C1 segment of cervical spinal cord (tissue), 14 donors: ENCODE measurements around the gene CCDC195.

Experiments
- DNase-seq, 14 donors: peaks; one replicate each; lab custom pipeline; 2025; lab: John Stamatoyannopoulos, UW

The CCDC195 gene, protein sequence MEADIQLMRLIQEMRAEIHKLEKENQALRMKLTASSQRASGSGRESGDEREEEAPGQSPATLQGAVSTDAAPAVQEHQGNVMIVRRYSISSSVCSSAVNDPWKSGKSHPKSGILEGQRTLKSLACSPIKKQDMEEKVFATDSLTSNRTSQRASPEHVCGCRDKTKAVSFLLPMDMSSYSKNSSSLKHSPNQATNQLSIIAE

DNA sequence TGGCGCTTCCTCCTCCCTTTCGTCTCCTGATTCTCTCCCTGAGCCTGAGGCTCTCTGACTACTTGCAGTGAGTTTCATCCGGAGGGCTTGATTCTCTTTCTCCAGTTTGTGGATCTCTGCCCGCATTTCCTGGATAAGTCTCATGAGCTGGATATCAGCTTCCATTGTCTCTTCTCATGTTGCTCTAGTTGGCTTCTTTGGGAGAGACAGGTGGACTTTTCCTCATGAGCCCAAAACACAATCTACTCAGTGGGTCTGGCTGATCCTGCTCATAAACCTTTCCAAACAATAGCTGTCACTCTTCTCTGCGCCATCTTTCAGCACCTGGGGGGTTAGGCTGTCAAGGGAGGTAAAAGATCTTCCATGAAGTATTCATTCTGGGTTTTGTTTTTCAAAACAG is at the start of gene CCDC195:
CCDC195 (minus strand) TSS at position 165 of the 400 bp plus-strand sequence; CDS start at position 165, 0 bp downstream.
- no peak for DNase-seq

DNA sequence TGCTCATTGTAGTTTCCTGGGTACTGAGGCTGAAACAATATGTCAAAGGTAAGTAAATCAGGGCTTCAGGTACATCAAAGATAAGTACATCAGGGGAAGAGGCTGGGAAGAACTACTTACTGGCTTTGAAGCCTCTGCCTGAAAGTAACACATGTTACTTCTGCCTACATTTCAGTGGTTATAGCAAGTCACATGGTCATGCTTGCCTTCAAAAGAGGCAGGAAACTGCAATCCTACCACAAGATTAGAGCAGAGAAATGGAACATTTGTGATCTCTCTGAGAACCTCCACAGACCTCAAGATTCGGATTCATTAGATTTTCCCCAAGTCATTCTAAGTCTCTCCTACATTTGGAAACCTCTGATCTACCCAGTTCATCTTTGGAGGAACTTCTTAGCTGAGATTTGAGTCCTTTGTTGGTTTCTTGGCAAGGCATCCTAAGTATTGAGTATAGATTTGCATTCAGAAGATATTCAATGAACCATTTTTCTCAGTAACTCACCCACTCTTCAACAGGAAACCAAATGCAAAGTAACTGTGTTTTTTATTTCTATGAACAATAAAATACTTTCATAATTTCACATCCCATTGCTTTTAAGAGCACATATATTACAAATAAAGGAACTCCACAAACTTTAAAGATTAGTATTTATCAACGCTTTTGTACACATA is 48.5 kb upstream of the CCDC195 start:
- DNase-seq: no peak

DNA sequence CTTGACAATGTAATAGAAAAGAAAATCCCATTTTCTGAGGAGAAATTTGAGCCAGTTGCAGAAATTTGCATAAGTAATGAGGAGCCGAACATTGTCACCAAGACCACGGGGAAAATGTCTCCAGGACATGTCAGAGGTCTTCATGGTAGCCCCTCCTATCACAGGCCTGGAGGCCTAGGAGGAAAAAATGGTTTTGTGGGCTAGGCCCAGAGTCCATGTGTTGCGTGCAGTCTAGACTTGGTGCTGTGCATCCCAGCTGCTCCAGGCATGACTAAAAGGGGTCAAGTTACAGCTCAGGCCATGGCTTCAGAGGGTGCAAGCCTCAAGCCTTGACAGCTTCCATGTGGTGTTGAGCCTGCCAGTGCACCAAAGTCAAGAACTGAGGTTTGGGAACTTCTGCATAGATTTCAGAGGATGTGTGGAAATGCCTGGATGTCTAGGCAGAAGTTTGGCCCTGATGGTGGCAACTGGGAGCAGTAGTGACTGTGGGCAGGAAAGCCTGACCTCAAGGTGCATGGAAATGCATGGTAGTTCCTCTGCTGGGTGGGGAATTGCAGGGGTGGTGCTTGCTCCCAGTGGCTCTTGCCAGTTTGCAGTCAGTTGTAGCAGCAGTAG is 41.9 kb upstream of the CCDC195 start:
- no peak for DNase-seq

DNA sequence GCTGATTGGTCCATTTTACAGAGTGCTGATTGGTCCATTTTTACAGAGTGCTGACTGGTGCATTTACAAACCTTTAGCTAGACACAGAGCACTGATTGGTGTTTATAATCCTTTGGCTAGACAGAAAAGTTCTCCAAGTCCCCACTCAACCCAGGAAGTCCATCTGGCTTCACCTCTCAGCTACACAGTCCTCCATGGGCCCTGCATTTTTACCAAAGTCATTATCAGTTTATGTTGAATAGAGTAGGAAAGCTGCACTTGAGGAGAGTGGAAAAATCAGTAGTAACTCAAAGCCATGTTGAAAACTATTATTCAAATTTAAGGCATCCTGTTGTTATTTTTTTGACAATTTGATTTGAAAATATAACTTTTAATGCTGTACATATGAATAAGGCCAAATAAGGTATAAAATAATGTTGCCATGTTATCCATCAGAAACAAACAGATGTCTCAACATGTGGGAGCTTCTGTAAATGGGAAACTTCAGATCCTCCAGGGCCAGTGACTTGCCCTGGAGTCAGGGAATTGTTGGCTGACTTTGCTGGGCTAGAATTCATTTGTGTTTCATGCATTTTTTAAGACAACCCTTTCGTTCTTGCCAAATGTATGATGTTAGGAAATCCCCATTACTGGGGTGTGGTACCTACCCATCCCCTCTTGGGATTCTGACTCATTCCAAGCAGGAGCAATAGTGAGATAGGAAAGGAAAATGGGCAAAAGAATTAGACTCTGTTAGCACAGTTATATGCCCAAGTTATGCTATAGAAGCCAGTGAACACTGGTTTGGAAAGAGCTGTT is 37.8 kb upstream of the CCDC195 start:
- DNase-seq: no peak

DNA sequence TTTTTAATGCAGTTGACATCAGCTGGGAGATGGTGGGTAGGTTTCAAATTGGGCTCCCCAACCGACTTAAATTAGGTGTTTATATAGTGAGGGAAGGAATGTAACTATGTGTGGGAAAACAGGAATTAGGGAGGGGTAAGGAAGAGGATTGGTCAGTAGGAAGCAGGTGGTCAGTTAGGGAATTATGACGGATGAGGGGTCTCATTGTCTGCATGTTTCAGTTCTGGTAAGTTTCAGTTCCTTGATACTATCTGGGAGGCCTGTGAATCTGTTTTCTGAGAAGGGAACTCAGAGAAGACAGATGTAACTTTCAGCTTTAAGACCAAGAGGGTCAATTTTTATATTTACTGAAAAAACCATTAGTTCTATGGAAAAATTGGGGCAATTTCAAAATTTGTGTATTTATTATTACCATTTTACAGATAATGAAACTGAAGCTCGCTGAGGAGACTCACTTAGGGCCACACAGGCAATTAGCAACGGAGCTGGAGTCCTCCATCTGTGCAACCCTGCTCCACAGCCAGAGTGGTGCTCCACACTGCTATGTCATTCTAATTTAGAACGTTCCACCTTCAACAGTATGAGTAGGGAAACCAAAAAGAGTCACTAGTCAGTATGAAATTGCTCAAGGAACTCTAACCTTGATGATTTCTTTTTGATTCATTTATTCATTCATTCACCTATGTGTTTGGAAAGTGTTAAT is 36.0 kb upstream of the CCDC195 start:
- DNase-seq: no peak

DNA sequence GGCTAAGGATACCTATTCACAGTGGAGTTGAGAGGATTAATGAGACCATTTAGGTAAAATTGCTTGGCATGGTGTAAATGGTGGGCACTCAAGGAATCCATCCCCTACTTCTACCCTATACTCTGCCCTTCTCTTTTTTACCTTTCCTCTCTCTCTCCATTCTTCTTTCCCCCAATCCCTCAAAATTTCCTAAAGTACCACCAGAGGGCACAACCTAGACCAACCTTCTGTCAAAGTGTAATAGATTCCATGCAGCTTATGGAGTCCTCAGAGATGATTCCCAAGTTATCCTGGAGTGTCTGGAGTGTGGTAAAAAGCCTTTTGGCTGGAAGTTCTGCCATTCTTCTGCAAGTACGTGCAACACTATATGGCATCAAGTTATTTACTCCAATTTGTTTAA is 33.0 kb upstream of the CCDC195 start:
- no peak for DNase-seq

DNA sequence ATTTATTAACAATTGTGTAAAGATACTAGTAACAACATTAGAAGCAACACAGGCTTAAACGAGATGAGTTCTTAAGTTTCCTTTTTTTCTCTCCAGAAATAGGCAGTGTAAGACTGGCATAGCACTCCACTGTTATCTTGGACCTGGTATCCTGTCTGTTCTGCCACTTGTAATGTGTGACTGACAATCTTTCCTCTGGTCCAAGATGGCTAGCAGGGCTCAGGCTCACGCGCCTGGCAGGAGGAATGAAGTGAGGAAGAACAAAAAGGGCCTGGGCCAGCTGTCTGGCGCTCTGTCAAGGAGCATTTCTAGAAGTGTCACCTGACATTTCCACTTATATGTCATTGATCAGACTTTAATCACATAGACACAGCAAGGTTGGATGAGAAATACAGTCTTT is 31.6 kb upstream of the CCDC195 start:
- no peak for DNase-seq

DNA sequence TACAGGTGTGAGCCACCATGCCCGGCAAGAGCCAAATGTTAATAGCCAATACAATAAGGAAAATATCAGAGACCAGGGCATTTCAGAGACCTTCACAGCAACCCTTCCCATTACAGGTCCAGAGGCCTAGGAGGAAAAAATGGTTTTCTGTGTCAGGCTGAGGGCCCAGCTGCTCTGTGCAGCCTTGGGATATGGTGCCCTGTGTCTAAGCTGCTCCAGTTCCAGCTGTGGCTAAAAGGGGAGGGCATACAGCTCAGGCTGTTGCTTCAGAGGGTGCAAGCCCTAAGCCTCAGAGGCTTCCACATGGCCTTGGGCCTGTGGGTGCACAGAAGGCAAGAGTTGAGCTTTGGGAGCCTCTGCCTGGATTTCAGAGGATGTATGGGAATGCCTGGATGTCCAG is 20.1 kb upstream of the CCDC195 start:
- no peak for DNase-seq

DNA sequence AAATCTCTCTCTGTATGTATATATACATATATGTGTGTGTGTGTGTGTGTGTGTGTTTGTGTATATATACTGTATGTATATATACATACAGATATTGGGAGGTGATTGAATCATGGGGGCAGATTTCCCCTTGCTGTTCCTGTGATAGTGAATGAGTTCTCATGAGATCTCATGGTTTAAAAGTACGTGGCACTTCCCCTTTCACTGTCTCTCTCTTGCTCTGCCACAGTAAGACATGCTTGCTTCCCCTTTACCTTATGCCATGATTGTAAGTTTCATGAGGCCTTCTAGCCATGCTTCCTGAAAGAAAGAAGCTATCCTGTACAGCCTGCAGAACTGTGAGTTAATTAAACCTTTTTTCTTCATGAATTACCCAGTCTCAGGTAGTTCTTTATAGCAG is 18.8 kb upstream of the CCDC195 start:
- no peak for DNase-seq

DNA sequence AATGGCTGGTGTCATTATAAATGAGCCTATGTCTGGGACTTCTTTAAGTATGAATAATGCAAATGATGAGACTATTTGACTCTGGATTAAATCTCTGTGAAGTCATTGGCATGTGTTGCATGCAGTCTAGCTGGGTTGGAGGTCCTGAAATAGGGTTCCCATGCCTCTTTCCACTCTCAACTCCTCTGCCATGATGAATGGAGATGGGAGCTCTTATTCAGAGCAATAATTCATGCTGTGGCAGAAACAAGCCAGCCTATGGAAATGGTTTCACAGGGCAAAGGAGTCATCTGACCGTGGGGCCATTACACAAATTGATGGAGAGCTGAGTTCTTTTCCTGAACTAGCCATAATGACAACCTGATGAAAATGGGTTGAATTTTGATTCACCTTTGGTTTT is 15.5 kb upstream of the CCDC195 start:
- DNase-seq: no peak

DNA sequence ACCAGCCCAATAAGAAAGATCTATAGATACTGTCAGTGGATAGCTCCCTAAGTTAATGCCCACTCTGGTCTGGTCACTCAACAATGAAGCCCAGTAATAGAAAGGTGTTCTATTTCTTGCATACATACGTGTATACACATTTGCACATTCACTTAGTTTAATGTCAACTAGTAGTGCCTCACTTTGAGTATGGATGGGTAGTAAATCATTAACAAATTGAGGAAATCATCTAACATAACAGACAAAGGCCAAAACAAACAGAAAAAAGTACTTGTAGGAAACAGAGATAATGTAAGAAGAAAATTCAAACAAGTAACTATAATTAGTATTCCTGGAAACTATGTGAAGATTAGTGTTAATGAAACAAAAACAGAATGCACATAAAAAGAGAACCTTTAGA is 13.3 kb upstream of the CCDC195 start:
- no peak for DNase-seq

DNA sequence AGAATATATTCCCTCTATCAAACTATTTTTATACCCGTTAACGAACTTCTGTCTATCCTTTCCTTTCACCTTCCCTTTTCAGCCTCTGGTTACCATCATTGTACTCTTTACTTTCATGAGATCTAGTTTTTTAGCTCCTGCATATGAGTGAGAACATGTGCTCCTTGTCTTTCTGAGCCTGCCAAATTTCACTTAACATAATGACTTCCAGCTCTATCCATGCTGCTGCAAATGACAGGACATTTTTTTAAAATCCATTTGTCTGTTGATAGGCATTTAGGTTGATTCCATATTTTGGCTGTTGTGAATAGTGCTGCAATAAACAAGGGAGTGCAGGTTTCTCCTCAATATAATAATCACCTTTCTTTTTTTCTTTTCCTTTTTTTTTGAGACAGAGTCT is 8.2 kb upstream of the CCDC195 start:
- DNase-seq: no peak

DNA sequence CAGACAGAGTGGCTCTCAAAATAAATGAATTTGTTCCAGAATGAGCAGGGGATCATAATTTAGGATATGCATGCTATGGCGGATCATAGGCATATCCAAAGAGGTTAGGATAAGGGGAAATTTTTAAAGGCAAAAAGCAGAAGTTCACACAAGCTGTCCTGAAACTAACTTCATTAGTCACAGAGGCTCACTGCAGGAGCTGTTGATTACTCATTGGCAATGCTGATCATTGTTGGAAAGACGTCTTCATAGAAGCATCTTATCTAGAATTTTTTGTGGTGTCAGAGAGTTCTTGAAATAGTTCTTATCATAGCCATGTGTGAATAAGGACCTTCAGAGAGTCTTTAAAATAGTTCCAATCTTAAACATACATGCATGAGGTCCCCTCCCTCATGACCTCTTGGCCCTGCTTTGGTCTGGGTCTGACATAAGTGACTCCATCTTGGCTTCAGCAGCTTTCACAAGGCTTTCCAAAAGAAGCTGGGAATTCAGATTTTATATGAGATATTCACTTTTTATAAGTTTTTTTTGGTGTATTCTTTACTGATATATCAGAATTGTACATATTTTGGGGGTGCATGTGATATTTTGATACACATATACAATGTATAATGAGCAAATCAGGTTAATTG is 7.5 kb upstream of the CCDC195 start:
- DNase-seq: no peak

DNA sequence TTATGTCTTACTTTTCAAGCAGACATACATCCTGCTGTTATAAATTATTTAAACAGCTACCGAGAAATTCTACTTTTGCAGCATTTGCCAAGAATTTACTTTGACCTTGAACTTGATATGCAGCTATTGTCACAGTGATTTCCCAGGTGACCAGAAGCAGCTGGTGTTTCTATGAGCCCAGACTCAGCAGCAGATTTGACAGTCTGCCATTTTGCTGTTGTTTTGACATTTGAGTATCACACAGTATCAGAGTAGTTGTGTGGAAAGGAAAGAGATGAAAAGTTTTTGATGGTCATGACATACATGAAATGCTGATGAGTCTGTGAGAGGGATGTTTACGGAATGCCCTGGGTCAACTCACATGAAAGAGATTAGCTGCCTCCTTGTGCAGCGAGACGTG is 6.6 kb upstream of the CCDC195 start:
- DNase-seq: no peak

DNA sequence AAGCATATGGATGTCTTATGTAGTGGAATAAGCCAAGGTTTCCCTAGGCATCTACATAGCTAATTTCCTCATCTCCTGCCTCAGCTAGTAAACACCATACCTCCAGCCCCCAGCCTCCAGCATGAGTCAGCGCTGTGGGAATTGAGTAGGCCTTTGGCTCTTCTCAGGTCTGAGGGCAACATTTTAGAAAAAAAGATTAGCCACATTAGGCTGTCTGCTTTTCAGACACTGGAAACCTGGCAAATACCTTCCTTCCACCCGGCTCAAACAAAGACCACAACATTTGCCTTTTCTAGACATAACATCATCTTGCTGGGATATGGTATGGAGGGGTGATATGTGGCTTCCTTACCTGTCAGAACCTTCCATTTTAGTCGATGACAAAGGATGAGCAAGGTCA is 6.1 kb upstream of the CCDC195 start:
- DNase-seq: no peak

DNA sequence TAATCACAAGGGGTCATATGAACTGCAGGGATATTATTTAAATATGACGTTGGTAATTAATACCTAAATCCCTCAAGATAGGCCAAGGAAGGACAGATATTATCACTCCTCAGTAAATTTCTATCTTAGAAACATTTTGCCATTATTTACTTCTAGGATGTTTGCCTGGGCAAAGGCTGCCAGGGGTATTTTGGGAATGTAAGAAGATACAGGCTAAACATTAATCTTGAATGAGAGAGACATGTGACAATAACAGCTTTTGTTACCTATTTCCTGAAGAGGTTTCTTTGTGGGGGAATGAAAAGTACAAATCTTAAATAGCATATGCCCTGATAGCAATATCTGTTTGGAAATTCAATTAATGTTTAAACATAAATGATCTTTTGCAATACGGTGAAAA is 756 bp upstream of the CCDC195 start:
- DNase-seq: no peak

DNA sequence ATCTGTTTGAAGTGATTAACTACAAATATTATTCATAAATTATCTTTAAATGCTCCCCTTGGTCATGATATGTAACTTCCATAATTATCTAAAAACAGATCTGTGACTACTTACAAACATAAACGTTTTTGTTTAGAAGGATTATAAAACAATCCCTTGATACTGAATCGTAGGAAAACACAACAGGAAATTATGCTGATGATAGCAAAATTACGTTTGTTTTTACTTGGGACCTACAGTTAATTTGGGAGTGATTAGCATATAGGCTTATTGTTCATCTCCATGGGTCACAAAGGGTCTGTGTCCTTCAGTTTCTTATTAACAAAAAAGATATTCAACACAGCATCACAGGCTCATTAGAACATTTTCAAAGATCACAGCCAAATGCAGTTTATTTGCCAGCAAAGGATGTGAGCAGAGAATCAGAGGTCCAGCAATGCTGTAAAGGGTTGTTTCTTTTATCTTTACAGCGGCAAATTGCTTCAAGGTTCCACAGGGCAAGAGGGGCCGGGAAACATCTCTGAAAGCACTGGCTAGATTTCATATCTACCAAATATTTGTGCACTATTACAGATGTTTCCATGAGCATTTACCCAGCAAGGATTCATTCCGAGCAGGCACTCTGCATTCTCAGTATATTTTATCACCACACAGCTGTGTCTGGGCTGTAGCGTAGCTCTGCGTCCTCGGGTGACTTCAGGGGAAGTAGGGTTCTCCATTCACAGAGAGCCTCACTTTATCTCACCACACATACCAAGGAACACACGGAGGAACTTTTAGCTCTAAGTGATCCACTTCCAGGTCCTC is 4.1 kb downstream of the CCDC195 start:
- peak in 1 of 14 donors; percentile 17 for DNase-seq

DNA sequence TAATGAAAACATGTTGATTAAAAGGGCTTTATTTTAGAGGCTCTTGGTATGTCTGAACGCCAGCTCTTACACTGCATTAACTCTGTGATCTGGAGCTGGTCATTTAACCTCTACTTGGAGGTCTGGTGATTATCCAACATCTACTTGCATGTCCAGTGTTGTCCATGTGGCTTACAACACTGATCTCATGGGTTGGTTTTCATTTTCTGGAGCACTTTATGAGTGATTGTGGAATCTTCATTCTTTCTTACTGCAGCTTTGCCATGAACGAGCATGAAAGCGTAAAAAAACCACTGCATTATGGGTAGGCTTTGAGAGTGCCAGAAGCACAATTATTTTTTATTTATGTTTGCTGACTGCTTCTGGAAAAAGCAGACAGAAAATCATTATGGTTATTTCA is 4.8 kb downstream of the CCDC195 start:
- no peak for DNase-seq

DNA sequence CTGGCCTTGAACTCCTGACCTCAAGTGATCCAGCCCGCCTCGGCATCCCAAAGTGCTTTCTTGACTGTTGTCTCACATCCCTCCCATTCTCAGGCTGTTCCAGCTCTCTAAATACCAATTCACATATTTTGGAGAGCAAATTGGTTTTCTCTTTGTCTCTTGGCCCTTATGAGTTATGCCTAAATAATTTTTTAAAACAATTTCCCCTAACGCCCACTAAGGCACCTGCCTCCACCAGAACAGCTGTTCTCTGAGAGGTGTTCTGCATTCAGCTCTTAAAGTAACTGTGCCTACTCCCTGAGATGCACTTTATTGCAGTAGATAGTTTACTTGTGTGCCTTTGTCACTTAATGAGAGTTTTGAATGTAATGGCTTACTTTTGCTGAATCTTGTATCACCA is 6.9 kb downstream of the CCDC195 start:
- DNase-seq: no peak

DNA sequence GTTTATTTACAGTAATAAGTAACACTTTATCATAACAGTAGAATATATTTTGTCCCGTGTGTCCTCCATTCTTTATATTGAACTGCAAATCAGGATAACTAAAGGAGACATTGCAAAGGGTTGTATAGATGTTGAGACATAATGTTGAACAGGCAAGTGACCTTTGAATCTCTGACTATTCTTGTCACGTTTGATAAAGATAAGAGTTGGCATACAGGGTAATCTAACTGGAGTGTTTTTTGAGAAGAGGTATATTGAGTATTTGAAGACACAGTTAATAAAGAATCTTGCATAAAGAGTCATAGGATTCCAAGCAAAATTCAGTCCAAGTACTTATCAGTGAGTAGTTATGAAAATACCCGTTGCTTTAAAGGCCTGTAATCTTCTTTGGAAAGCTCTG is 21.7 kb downstream of the CCDC195 start:
- no peak for DNase-seq

DNA sequence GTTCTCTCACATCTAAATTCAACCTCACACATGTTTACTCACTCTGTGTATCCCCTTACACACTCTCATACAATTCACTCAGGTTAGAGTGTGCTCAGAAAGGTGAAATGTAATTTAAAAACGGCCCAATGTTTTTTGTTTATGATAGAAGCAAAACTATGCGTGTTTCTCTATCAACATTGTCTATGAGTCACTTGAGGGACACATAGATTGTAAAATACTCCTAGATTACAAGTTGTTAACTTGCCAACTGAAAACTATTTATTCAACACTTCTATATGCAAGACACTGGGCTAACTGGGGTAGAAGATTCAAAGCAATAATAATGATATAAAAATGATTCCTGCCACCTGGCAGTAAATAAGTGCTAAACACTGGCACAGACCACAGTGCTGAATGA is 24.6 kb downstream of the CCDC195 start:
- DNase-seq: no peak
